Tibial nerve (tissue), 4 donors: Measurements from ENCODE around the gene ATPAF1.

Experiments used
- CTCF ChIP-seq, 5 experiments: fragments of 200-600 bp in 3 of 5; fragments of 450-650 bp in 2 of 5; sonication (generic) in 3 of 5; IDR thresholded peaks; one replicate each; pipeline ENCODE4 v1.5.1; 2016 to 2019; ENCODE audit warnings: antibody characterized with exemption in 5 of 5, mild to moderate bottlenecking in 3 of 5, moderate library complexity in 2 of 5
- EP300 ChIP-seq, 2 donors: sonication (generic); formaldehyde crosslinking; IDR thresholded peaks; one replicate each; pipeline ENCODE4 v1.6.1; 2017; ENCODE audit warnings: antibody characterized with exemption in 2 of 2, mild to moderate bottlenecking in 1 of 2
- POLR2A ChIP-seq, 2 donors: fragments of 450-650 bp; IDR thresholded peaks; one replicate each; pipeline ENCODE4 v1.6.1; 2017; ENCODE audit warnings: antibody characterized with exemption in 2 of 2, mild to moderate bottlenecking in 2 of 2, moderate library complexity in 2 of 2

GRCh38 chr1:46653405-46653958 lies 14.7 kb downstream of the ATPAF1 start:
- TF ChIP-seq CTCF (IDR thresholded peaks at IDR 0.05) (no peak), EP300 (IDR thresholded peaks at IDR 0.05) (no peak), POLR2A (IDR thresholded peaks at IDR 0.05) (no peak)
